GM19397 (cell line): Measurements from ENCODE around the gene ACSS1.

Experiments
- ATAC-seq: cut with Tn5 transposase; IDR thresholded peaks from one replicate; pipeline ENCODE4 v1.9.1; 2021; ENCODE audit warnings: mild to moderate bottlenecking, moderate library complexity; ENCODE audit not compliant: unreplicated experiment

ACSS1 gene

DNA sequence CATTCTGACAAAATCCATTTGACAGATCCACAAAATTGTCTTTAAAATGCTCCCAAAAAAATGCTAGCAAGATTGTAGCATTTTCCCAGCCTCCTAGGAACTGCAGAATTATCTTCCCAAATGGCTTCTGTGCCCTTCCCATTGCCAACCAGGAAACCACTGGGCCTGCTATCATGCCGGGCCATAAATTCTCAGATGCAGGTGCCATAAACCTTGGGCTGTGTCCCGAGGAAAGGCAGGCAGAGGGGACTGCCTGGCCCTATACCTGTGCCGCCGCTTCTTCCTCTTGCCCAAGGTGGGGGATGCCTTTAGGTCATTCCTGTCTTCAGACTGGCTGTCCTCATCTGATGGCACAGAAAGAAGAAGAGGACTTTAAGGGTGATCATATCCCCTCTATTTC, 21.2 kb upstream of the ACSS1 start:
- no peak for ATAC-seq

DNA sequence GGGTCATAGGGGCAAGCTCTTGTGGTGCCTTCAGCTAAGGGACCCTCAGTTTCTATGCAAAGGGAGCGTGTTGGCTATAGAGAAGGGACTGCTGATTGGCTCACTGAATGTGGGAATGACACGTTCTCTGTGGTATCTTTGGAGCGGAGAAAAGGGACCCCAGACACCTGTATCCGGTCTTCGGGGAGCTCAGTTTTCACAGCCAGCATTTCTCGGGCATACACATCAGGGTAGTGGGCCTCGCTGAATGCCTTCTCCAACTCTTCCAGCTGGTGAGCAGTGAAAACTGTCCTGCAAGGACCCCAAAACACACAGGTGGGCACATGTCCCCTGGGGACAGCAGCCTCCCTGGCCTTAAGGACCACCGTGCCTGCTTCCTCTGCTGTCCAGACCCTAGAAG, 20.7 kb upstream of the ACSS1 start:
- no peak for ATAC-seq

DNA sequence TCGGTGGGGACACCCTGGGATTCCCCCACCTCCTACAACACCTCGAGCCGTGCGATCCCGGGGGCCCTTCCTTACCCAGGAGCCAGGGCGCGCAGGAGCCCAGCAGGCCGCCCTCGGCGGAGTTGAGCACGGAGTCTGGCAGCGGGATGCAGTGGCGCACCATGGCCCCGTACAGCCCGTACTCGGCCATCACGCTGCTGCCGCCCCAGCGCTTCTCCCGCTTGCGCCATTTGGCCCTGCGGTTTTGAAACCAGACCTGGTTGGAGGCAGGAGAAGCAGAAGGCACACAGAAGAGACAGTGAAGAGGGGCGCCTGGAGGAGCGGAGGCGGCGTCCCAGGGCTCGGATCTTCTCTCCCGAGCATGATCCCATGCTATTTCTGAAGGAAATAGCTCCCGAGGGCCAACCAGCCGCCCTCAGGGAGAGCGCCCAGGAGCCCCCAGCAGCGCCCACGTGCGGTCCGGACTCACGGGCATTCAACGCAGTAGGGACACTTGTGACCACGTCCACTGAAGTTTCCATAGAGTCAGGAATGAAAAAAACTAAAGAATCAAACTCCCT, 19.8 kb upstream of the ACSS1 start:
- ATAC-seq = no peak

DNA sequence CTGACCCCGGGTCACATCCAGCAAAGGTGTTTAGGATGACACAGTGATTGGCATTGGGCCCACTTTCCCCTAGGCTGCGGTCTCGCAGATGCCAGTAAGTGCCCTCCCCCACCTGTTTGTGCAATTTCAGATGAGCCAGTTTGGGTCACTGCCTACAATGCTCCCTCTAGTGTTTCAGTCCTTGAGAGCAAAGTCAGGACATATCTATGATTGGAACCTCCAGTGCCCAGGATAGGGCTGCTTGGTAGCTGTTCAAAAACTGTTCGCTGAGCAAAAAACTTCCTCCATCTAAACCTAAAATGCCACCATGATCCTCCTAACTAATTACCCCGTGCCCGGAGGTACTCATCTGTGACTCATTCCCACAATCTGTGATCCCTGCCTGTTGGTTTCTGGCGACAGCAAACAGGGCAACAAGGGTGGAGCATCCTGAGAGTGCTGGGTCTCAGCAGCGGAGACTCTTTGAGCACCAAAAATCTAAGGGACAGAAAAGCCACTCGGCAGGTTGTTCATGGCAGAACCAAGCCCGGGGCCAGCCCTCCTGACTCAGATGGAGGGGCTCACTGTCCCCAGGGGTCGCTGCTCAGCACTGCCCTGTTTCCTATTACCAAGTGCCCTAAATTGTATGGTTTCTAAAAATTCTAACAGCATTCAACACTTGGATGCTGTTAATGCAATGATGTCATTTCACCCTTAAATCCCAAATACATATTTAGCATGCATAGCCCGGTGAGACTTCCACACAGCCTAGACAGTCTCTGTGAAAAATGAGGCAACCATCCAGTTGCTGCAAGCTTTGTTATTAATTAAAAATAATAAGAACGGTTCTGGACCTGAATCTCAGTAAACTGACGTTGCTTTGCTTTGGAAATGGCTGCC, 19.0 kb upstream of the ACSS1 start:
- no peak for ATAC-seq

GRCh38 chr20:25076201-25076600, 18.3 kb upstream of the ACSS1 start:
- ATAC-seq = no peak

- no peak for ATAC-seq
Measured at GRCh38 chr20:25073544-25073943, 15.6 kb upstream of the ACSS1 start.

DNA sequence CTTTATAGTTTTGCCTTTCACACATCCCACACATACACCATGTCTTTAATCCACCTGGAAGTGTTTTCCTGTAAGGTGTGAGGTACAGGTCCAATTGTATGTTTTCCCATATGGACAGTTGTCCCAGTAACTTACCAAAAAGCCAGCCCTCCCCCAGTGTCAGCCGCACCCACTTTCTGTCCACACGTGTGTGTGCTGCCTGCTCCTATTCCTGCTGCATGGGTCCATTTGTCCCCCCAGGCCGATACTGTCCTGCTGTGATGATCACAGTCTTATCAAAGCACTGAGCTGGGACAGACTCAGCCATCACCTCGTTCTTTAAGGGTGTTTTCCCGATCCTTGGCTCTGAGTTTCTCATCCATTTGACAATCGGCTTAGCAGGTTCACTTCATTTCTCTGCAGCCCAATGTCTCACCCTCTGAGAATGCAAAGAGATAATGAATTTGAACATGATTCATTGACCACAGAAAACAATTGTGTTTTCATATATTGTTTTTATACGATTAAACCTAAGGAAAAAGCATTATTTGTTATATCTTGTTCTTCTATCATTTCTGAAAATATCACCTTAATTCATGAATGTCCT, 14.4 kb upstream of the ACSS1 start:
- ATAC-seq = no peak

DNA sequence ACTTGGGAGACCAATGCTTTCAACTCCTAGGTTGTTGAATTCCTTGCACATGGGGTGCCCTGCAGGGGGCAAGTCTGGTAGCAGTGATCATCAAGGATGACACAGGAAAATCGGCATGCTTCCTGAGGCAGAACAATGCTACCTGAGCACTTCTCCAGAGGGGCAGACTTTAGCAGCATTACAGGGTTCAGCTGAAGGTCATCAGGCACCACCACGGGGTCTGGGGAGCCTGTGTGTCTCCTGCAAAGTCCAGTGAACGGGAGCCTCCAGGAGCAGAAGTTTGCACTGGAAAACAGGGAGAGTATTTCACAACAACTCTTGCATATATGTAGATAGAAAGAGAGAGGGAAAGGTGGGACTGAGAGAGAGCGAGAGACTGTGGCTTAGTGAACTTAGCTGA, 13.8 kb upstream of the ACSS1 start:
- ATAC-seq = no peak

DNA sequence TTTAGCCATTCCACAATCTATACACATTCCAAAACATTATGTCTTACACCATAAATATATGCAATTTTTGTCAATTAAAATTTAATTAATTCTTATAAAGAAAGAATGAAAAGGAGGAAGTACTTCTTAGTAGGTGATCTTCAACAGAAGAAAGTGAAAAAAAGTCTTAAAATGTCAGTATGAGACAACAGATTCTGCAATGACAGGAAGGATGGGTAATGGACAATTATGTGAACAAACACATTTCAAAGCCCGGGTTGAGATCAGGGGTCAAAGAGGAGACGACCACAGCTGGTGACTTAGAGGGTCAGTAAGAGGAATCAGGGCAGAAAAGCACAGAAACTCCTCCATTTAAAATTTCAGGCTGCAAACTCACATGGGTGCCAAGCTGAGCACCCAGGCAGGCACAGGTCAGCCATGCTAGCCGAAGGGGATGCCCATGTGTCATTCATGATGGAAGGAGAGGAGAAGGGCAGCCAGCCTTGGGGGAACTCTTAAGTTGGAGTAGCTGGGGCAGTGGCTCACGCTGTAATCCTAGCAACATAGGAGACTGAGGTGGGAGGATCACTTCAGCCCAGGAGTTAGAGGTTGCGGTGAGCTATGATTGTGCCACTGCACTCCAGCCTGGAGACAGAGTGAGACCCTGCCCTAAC, 13.0 kb upstream of the ACSS1 start:
- ATAC-seq = no peak

GRCh38 chr20:25067102-25067987, 9.4 kb upstream of the ACSS1 start:
- no peak for ATAC-seq

GRCh38 chr20:25066386-25066785, 8.4 kb upstream of the ACSS1 start:
- no peak for ATAC-seq

DNA sequence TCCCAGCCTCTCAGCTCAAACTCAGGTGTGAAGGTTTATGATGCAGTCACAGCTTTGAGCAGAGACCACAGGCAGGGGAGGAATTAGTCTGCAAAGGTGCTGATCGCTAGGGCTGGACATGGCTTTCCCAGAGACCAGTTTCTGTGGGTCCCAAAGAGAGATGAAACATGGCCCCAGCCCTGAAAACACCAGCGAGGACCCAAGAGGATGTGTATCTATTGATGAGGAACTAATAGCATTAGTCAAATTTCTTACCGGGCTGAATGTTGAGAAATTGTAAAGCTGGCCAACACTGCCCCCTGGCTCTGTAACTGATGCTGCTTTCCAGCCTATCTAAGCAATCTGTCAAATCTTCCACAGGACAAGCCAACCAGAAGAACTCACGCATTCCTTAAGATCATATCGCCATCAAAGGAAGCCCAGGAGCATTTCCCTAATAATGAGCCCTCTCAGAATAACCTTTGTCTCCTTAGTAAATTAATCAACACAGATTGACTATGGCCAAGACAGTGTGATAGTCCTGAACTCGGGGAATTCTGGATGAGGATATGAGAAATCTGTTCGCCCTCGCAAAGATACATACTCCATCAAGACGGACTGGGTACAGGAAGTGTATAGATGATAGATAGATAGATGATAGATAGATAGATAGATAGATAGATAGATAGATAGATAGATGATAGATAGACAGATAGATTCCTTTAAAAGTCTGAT, 7.8 kb upstream of the ACSS1 start:
- no peak for ATAC-seq

GRCh38 chr20:25065072-25065624, 7.2 kb upstream of the ACSS1 start:
- ATAC-seq = no peak

DNA sequence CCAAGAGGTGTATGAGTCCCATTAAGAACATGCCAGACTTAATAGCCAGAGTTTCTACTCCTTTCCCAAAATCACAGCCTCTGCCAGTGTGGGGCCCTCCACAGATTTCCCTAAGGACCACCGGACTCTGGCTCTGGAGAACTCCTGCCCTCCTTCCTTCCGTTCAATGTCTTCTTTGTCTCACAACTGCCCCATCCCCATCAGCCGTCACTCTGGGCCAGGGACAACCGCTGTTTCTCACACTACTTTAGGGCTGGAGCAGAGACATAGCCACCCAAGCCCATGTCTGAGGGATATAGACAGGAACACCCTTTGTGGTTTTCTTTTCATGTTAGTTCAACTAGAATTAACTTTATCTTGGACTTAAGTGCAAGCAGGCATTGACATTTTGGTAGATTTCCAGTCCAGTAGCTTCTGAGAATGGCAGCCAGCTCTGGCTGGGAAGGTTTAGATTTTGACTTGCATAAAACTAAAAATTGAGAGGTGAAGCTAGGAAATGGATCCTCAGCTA, 6.7 kb upstream of the ACSS1 start:
- ATAC-seq = no peak

DNA sequence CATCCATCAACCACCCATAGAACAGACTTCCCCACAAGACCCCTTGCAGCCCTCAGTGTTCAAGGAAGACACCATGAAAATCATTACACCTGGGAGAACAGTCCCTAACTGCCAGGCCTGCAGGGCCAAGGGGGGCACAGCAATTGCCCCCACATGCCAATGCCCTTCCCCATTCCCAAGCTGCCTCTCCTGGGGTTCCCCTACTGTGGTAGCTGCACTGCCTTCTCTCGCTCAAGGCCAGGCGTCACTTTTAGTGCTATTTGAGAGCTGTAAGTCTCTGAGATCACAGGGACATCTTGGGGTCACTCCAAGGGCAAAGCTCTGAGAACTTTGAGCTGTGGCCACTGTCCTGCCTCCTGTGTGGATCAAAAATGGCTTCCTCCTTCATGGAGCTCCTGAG, 6.0 kb upstream of the ACSS1 start:
- no peak for ATAC-seq

- ATAC-seq = no peak
Measured at GRCh38 chr20:25063546-25063945, 5.6 kb upstream of the ACSS1 start.

DNA sequence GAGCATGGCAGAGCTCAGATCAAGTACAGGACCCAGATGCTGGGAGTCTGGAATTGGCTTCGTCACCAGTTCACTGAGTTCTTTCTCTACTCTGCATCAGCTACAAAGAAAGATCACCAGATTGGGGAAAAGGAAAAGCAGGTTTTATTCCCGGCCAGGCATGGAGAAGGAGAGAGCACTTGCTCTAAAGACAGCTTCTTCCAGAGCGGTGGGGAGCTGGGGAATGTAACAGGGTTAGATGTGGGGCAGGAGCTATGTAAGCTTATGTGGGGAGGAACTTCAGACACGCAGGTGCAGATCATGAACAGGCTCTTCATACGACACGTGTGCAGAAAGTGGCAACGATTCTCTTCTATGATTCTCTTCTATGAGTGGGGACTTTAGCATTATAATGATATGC, 4.9 kb upstream of the ACSS1 start:
- ATAC-seq = no peak

GRCh38 chr20:25061821-25062530, 4.0 kb upstream of the ACSS1 start:
- no peak for ATAC-seq
